Gastrocnemius medialis (tissue), 4 donors: ENCODE results near the gene DDX54.

Experiments
- CTCF ChIP-seq, 5 experiments: fragments of 450-650 bp in 3 of 5; fragments of 200-600 bp in 2 of 5; sonication (generic) in 2 of 5; IDR thresholded peaks in 4 of 5; conservative IDR thresholded peaks in 1 of 5; 1 replicate in 4 of 5; 2 replicates in 1 of 5; pipeline ENCODE4 v1.5.1; 2016 to 2019; ENCODE audit warnings: antibody characterized with exemption in 5 of 5, mild to moderate bottlenecking in 3 of 5, moderate library complexity in 3 of 5
- POLR2A ChIP-seq, 2 donors: fragments of 450-650 bp; IDR thresholded peaks; one replicate each; pipeline ENCODE4 v1.6.1; 2017; ENCODE audit warnings: antibody characterized with exemption in 2 of 2, mild to moderate bottlenecking in 2 of 2, moderate library complexity in 2 of 2

GRCh38 chr12:113114447-113115178 is 70.7 kb downstream of the DDX54 start:
- TF ChIP-seq CTCF (IDR thresholded peaks at IDR 0.05 in 4 of 5, conservative IDR thresholded peaks at IDR 0.05 in 1 of 5): no peak
- TF ChIP-seq POLR2A (IDR thresholded peaks at IDR 0.05): no peak
